ENCODE data around the gene MTAP.
"Not testable (repeated sequence)": the region's sequence is repeated elsewhere in the genome, so short reads cannot be mapped to it uniquely, and the experiment has no call there.

The MTAP gene

DNA sequence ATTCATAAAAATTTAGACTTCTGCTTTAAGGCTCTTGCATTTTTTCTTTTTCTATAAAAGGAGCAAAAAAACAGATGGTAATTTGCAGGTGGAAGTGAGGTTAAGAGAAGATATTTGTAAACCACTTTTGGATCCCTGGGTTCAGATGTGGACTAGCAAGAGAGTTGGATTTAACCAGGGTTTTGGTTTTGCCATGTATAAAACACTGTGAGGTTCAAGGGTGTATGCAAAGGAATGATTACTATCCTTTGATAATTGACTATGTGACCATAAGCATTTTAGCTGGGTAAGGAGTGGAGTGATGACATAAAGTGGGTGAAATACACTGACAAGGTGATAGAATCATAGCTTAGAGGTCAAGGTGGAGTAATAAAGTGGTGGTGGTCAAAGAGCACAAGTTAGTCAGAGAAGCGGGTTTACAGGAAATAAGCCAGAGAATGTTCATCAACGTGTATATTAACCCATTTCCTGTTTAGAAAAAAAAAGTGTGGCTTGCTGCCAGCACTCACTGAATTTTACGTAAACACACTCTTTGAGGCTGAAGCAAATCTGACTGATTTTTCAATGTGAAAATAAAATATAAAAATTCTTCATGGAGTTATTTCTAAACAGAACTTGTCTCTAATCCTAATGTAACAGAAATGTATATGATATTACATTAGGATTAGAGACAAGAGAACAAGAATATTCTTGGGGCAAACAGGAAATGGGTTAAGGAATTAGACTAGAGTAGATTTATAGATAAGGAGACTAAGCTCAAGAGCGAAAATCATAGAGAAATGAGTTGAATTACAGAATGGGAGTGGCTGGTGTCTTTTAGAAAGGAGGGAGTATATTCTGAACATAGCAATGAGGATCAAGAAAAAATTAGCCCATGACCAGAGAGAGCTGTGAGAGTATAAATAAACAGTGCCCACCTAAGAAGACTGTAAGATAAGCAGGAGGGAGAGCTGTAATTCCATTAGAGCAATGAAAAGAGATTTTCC, 117.2 kb downstream of the MTAP start:
- DNase-seq (ENCODE audit: low spot score): no peak

DNA sequence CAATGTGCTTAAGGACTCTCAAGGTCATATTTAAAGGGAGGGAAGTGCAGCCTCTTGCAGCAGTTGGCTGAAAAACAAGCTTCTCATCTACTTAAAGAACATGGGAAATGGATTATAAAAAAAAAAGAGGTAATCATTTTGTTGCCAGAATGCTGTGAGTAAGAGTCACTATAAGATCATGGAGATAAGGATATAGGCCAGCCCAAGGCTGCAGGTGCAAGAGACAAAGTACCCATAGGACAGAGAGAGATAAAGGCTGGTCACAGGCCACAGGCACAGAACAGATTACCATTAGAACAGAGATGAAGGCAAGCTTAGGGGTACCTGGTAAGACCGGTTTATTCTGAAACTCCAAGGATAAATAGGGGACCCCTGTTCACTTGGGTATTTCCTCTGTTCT, 121.3 kb downstream of the MTAP start:
- DNase-seq (ENCODE audit: low spot score): no peak

DNA sequence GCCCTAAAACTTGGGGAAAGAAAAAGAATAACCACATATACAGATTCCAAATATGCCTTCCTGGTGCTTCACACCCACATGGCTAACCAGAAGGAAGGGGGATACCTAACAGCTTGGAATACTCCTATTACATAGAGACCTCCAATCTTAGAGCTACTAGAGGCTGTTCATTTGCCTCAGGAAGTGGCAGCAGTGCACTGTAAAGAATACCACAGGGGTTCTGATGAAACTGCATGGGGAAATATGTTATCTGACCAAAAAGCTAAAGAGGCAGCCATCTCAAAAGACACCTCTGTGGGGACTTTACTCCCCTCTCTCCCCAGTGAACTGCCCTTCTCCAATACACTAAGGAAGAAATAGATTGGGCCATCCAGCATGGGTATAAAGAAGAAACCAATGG, 125.3 kb downstream of the MTAP start:
- DNase-seq (ENCODE audit: low spot score): no peak

DNA sequence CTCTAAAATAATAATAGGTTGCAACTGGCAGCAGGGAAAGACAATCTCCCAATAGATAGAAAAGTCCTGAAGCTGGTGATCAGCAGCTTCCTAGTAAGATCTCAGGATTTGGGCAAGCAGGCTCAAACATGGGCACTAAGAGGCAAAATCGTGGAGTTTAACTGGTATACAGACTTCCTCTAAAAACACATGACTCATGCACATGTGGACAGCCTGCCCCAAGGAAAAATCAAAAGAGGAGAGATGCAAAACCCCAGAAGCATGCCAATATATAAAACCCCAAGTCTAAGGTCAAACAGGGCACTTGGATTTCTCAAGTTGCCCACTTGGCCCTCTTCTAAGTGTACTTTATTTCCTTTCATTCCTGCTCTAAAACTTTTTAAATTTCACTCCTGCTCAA, 129.0 kb downstream of the MTAP start:
- DNase-seq (ENCODE audit: low spot score): no peak

DNA sequence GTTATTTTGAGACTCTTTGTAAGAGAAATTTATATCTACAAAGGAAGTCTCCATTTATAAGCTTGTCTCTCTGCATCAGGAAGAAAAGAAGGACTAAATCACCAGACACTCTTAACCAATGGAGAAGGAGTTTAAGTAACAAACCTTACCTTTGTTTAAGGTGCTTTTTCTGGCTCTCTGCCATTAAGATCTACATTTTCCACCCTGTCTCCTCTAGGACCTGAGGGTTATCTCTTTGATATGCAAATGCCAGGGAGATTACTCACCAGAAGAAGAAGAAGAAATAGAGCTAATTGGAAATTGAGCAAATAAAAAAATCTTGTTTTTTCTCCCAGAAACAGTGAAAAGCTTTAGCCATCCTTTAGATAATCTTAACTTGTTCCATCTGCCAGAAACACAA, 130.8 kb downstream of the MTAP start:
- no peak for DNase-seq (ENCODE audit: low spot score)

DNA sequence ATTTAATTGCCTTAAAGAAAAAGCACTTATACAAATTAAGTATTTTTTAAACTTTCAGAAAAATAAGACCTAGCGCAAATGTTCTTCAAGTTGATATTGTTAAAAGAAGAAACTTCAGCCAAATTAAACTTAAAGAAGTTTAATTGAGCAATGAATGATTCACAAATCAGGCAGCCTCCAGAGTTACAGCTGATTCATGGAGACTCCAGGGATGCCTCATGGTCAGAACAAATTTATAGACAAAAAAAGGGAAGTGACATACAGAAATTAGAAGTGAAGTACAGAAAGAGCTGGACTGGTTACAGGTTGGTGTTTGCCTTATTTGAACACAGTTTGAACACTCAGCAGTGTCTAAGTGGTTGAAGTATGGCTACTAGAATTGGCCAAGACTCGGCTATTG, 131.4 kb downstream of the MTAP start:
- no peak for DNase-seq (ENCODE audit: low spot score)

DNA sequence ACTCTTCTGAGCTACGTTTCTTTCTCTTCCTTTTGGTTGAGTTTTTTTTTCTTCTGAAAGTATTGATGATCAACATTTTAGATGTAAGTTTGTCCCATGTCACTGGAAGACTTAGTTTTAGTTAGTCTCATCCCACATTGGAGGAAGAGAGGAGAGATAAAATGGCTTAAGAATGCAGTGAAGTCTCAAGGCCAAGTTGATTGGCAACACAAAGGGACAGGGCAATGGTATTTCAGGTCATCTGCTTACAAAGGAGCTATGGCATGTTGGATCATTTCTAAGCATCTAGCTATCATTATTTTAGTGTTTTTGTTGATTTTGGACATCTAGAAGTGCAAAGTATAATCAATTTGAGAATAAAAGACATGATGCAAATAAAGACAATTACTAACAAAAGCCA, 133.2 kb downstream of the MTAP start:
- no peak for DNase-seq (ENCODE audit: low spot score)

DNA sequence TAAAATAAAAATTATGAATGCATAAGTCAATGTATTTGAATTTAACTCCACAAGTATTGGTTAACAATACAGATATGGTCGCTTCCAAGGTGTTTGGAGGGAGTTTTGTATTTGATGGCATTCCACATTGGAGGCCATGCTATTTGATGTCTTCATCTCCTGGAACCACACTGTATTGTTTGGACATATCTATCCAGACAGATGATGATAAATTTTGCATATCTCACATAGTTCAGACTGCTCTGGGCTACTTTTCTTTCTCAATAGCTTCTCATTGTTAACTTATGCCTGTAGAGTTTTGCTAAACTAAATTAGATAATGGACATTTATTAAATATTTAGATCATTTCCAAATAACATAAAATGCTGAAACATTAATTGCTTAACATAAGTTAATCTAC, 133.7 kb downstream of the MTAP start:
- no peak for DNase-seq (ENCODE audit: low spot score)

DNA sequence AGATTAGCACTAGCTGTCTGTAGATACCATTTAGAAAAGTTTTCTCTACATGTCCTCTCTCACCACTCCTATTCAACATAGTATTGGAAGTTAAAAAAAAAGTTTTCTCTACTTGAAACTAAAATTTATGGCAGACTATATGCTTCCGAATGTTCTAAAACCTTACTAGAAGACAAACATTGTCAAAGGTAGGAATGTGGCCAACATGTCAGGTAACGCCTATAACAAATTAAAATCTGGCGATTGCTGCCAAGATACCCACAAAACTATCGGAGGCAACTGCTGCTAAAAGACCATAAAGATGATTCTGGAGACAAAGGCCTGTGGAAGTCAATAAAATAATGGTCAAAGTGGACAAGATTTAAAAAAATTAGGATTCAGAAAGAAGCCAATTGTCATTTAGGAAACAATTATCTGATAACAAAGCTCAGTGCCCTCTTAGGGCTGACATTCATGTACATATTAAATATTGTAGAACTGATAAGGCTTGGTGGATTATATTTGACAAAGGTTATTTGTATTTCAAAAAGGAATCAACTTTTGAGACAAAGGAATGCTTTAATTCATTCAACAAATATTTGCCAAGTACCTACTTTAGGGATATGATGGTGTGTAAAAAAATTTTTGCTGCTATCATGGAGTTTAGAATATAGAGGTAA, 139.0 kb downstream of the MTAP start:
- no peak for DNase-seq (ENCODE audit: low spot score)

DNA sequence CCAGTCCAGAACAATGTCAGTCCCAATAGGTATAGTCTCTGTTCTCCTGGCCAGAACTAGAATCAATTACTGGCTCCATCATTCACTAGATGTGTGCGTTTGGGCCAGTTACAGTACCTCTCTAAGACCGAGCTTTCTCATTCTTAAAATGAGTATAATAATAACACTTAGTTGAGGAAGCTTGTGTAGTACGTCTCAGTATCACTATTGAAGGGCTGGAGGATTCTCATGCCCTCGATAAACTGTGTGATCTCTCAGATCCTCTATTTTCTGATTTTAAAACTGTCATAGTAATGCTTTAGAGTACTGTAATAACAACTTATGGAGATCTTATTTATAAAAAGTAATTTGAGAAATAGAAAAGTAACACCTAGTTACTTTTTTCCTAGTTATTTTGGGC, 141.0 kb downstream of the MTAP start:
- no peak for DNase-seq (ENCODE audit: low spot score)

DNA sequence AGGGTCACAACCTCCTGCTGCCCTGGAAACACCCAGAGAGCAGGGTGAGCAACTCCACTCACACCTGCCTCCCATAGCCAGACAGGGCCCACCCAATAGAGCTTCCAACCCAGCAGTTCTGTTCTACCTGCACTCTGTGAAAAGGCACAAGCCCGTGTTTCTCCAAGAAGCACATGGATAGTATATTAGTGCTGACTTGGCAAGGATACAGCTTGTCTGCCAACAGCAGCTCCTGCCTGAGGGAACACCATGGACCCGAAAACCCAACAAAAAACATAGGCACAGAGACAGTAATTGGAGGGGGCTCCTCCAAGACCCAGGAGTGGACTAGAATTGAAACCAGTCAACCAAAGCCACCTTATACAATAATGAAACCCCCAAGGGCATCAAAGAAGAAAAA, 143.2 kb downstream of the MTAP start:
- DNase-seq (ENCODE audit: low spot score): no peak

DNA sequence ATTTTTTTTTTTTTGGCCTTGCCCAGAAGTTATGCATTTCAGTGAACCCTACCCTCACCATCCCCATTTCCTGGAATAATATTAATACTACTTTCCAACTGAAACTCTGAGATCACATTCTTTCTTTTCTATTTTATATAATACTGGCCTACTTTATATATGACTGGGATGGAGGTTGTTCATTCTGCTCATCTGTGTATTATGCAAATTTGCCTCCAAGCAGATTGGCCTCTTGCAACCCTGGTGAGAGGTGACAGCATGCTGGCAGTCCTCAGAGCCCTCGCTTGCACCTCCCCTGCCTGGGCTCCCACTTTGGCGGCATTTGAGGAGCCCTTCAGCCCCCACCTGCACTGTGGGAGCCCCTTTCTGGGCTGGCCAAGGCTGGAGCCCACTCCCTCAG, 156.4 kb downstream of the MTAP start:
- no peak for DNase-seq (ENCODE audit: low spot score)

DNA sequence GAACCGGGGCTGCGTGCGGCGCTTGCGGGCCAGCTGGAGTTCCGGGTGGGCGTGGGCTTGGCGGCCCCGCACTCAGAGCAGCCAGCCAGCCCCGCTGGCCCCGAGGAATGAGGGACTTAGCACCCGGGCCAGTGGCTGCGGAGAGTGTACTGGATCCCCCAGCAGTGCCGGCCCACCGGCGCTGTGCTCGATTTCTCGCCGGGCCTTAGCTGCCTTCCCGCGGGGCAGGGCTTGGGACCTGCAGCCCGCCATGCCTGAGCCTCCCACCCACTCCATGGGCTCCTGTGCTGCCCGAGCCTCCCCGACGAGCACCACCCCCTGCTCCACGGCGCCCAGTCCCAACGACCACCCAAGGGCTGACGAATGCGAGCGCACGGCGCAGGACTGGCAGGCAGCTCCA, 156.8 kb downstream of the MTAP start:
- DNase-seq (ENCODE audit: low spot score): not testable (repeated sequence)

DNA sequence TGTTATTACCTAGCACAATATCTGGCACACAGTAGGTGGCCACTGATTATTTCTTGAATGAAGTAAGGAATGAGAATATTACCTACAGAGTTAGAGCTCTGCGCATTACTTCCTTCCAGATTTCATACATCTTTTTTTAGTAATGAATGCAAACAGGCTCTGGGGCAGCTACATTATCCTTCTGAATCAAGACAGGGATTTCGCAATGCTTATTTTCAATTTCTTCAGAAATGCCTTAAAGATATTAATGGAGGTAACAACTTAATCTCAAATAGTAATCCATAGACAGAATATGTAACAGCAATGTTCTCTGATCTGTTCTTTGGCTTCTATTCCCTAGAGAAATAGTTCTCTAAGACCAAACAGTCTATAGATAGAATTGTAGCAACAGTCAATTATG, 159.1 kb downstream of the MTAP start:
- DNase-seq (ENCODE audit: low spot score): no peak

DNA sequence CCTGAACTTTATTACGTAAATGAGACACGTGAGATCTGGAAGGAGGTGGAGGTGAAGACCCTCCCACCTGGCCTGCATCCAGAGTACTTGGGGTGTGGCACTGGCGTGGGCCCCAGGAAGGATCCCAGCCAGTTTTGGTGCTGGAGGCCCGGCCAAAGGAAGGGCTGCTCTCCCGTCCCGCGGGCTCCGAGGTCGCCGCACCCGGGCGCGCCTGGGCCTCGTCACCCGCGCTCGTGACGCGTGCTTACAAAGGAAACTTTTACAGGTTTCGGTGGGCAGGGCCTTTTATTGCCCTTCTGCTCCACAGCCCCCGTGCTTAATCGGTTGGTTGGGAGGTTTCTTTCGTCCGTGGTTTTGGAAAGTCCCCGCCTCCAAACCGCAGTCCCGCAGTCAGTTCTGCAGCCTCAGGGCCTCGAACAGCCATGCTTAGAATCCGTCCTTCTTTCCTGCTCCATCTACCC, 162.5 kb downstream of the MTAP start:
- DNase-seq (ENCODE audit: low spot score): peak; percentile 74

DNA sequence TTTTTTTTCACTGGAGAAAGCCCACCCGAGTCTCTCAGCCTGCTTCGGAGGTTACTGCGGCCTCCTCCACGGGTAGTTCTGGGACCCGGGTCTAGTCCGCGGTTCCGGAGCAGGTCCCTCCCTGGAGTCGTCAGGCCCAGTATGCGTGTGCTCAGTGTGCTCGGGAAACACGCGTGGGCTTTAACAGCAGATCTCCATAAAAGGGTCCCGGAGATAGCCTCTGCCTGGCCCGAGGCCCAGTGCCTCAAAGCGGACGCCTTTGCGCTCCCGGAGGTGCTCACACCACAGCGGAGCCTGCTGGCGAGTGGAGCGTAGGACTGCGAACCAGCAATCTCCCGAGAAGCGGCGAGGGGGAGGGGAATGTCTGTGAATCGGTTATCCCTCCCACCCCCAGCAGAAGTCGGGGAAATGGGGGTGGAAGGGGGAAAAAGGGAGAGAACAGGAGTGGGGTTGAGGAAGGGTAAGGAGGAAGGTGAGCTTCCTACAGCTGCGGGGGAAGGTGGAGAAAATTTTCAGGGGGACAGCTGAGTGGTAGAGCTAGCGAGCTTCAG, 163.0 kb downstream of the MTAP start:
- peak; percentile 89 for DNase-seq (ENCODE audit: low spot score)

DNA sequence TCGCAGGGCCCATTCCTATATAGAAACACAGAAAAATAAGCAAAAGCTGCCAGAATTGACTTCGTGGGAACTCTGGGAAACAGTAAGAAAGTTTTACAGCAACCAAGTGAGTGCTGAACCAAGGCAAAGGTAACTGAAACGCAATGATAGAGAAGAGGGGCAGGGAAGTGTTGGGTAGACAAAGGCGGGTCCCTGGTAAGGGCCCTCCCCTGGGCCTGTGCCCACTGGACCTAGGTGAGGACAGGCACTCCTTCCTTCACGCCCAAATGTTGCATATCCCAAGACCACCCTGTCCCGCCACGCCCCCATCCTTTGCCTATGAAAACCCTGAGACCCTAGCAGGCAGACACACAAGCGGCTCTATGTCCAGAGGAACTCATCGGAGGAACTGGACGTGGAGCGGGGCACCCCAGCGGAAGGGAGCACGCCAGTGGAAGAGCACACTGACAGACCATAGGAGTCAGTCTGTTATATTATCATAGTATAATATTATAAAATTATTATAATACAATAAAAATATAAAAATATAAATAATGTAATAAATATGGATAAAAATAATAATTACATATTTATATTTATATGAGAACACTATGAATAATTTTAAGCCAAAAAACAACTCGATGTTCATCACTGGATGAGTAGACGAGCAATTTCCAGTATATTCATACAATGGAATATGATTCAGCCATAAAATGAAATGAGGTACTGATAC, 163.9 kb downstream of the MTAP start:
- DNase-seq (ENCODE audit: low spot score): no peak

DNA sequence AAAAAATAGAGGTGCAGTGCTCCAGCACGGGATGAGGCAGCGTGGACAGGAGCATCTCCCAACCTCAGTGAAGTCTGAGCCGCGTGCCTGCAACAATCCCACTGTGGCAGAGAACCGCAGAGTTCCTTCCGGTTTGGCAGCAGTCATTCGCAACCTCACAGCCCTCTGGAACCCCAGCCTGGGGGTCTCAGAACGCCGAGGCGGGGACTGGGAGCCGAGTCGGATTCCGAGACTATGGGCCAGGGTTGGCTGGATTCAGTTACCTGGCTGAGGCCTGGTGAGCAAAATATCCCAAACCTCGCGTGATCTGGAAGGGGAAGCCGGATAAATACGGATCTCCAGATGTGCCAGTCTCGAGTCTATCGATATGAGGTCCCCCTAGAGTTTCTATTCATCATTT, 164.7 kb downstream of the MTAP start:
- no peak for DNase-seq (ENCODE audit: low spot score)

DNA sequence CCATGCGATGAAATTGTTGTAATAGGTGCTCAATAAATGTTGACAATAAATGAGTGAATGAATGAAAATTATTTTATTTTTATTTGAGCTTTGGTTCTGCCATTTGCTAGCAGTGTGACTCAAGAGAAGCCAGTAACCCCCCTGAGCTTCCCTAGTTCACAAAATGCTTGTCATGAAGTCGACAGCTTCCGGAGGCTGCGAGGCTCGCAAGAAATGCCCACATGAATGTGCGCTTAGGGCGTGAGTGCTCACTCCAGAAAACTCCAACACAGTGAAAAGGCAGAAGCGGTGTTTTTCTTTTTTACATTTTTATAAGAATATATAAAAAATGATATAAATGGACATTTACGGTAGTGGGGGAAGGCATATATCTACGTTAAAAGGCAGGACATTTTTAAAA, 165.3 kb downstream of the MTAP start:
- DNase-seq (ENCODE audit: low spot score): no peak

DNA sequence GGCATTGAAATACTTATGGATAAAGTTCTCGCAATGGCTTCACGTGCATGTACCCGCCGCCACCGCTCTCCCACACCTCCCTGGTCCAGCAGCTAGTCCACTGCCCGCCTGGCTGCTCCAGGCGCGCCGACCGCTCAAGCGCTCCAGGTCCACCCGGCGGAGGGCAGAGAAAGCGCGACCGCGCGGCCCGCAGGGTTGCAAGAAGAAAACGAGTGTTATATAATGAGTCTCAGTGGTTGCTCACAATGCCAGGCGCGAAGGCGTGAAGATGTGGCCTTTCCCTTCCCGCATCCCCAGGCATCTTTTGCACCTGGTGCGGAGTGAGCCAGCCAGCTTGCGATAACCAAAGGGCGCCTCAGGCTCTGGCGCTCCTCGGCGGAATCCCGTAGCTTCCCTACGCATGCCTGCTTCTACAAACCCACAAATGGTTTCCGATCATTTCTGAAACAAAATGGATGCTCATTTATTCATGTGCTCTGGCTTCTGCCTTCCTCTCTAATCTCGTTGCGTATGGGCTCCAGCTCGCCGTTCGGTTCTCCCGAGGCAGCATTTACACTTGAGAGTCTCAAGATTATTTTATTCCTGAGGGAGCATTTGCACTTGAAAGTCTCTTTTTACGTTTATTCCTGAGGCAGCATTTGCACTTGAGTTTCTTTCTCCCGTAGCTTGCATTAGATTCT, 166.0 kb downstream of the MTAP start:
- peak; percentile 36 for DNase-seq (ENCODE audit: low spot score)

DNA sequence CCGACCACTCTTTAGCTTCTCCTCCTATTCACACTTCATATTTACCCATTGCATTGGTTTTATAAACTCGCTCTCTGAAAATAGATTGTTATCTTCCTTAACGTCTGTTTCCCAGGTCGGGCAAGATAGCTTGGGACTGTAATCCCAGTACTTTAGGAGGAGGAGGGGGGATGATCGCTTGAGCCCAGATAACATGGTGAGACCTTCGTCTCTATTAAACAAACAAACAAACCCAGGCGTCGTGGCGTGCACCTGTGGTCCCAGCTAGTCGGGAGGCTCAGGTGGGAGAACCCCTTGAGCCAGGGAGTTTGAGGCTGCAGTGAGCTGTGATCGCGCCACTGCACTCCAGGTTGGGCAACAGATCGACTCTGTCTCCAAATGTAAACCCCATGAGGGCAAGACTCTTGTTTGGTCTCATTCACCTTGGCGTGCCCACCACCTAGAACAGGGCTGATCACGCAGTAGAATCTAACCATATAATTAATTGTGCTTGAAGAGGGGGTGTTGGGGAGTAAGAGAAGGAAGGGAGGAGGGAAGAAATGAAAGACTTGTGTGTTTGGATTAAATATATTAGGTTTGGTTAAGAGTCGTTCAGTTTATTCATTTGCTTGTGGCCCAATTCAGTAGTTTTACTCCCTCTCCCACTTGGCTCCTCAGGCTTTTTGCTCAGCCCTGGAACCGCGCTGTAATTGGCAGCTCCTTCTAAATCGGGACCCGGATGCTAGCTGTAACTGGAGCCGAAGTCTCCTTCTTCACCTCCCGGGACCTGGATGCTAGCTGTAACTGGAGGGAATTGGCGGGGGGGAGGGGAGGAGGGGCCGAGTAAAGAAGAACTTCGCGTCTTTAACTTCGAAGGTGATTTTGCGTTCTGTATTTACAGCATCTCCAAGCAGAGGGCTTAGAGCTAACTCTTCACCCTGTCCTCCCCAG, 166.8 kb downstream of the MTAP start:
- DNase-seq (ENCODE audit: low spot score): no peak
